Tongue (tissue), 2 donors: ENCODE measurements around the gene AAGAB. TPM values are rescaled to one million over a fixed set of nuclear protein-coding genes. Genes with fewer than 3 reads are reported as not detected.
"Not testable (repeated sequence)": the region's sequence is repeated elsewhere in the genome, so short reads cannot be mapped to it uniquely, and the experiment has no call there.

Source experiments
- DNase-seq: peaks from one replicate; pipeline ENCODE4 v3.0.0-alpha.2; 2015
- total RNA-seq: library from RNA; depleted of rRNA; stranded (reverse); fragments of >200 nt; gene quantifications from one replicate; pipeline ENCODE4 v1.2.3, GENCODE V29; 2014

The AAGAB gene
- total RNA-seq, 1 donor from 2014 or later = 21.2 TPM

DNA sequence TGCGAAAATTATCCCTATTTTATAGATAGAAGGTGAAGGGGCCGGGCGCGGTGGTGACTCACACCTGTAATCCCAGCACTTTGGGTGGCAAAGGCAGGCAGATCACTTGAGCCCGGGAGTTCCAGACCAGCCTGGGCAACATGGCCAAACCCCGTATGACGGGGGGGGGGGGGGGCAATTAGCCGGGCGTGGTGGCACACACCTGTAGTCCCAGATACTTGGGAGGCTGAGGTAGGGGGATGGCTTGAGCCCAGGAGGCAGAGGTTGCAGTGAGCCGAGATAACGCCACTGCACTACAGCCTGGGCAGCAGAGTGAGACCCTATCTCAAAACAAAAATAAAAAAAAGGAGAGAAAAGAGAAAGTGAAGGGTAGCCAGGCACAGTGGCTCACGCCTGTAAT, 1.4 kb downstream of the AAGAB start:
- no peak for DNase-seq

DNA sequence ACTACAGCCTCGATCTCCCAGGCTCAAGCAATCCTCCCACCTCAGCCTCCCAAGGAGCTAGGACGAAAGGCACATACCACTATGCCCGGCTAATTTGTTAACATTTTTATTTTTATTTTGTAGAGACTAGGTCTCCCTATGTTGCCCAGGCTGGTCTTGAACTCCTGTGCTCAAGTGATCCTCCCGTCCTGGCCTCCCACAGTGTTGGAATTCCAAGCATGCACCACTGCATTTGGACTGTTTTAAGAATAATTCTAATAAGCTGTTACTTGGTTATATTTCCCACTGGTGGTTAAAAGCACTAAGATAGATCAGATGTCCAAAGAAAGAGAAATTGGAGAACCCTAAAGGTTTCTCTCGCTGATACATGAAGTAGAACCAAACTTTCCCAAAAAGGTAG, 3.1 kb downstream of the AAGAB start:
- no peak for DNase-seq

DNA sequence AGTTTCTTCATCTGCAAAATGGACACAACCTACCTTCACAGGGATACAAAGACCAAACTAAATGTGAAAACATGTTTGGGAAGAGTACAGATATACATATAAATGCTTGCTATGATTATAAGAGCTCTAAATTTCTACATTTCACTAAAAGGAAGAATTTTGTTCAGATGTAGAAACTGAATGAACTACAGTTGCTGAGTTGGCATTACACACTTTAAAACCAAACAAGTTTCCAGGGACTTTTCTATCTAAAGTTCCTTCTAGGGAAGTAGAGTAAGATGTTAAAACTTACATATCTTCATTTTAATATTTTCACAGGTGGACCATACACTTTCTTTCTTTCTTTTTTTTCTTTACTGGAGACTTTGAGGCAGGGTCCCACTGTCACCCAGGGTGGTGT, 4.6 kb downstream of the AAGAB start:
- DNase-seq = no peak

DNA sequence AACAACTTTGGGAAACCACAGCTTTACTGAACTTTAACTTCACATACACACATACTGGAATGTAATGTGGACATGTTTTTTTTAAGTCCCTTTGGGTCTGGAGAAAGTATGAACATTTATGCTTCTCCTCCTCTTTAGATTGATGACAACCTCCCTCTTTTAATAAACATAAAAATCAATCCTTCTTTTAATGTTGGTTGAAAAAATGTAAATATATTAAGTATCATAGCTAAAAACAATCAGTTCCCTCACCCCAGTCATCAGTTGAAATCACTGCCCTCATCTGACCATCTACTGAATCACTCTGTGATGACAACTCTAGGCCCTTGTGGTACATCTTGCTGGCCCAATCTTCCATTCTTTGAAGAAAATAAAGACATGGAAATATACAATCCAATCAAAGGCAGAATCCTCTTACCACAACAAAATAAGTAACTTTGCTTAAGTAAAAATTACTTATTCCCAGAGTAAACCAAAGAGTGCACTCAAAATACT, 6.4 kb downstream of the AAGAB start:
- no peak for DNase-seq

DNA sequence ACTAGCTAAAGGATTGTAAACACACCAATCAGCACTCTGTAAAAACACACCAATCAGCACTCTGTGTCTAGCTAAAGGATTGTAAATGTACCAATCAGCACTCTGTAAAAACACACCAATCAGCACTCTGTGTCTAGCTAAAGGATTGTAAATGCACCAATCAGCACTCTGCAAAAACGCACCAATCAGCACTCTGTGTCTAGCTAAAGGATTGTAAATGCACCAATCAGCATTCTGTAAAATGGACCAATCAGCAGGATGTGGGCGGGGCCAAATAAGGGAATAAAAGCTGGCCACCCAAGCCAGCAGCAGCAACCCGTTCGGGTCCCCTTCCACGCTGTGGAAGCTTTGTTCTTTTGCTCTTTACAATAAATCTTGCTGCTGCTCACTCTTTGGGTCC, 7.9 kb downstream of the AAGAB start:
- not testable (repeated sequence) for DNase-seq

DNA sequence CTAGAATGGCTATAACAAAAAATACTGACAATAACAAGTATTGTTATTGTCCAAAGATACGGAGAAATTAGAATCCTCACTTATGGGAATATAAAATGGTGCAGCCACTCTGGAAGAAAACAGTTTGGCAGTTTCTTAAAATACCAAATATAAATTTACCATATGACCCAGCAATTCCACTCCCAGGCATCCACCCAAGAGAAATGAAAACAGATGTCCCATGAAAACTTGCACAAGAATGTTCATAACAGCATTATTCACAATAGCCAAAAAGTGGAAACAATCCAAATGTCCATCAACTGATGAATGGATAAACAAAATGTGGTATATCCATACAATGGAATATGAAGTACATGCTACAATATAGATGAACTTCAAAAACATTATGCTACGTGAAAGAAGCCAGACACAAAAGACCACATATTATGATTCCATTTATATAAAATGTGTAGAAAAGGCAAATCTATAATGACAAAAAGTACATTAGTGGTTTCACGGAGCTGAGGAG, 9.4 kb downstream of the AAGAB start:
- DNase-seq = peak; percentile 54

DNA sequence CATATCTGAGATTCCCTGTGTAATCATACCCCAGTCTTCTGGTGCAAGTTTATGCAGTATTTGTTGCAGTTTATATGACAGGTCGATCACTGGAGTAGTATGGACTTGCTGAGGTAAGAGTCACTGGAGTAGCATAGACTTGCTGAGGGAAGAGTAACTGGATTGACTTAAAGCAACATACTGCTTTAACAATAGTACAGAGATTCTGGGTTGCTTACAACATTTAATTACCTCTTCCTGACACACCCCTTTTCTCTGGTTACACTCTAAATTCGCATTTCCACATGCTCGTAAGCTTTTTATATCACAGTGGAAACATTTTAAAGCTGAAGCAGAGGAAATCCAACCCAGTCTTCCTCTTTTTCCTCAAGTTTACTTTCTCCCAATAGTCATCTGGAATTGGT, 11.8 kb downstream of the AAGAB start:
- peak; percentile 53 for DNase-seq

DNA sequence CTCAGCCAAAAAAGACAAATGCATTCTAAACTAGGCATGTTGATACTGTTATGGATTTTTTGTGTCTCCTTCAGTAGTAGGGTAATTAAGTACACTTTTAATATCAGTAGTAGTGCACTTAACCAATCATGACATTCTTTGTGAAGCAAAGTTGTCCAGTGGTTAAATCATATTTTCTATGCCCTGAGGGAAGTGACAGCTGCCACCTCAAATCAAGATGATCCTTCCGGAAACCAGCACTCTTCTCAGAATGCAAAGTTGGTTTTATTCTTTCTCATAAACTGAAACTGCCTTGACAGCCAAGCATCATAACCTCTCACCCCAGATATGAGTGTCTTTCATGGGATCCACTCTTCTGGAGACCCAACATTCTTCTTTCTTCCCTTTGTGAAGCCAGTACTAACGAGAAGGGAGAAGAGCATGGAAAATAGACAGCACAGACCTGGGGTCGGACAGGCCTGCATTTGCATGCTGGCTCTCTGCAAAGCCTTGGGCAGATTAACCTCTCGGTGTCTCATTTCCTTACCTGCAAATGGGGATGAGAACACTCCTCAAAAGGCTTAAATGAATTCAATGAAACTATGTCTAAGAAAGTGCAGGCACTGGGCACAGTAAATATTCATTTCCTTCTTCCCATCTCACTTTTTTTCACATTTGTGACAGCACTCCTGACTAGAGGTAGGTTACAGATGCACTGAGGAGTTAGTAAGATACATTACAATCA, 13.2 kb downstream of the AAGAB start:
- no peak for DNase-seq

DNA sequence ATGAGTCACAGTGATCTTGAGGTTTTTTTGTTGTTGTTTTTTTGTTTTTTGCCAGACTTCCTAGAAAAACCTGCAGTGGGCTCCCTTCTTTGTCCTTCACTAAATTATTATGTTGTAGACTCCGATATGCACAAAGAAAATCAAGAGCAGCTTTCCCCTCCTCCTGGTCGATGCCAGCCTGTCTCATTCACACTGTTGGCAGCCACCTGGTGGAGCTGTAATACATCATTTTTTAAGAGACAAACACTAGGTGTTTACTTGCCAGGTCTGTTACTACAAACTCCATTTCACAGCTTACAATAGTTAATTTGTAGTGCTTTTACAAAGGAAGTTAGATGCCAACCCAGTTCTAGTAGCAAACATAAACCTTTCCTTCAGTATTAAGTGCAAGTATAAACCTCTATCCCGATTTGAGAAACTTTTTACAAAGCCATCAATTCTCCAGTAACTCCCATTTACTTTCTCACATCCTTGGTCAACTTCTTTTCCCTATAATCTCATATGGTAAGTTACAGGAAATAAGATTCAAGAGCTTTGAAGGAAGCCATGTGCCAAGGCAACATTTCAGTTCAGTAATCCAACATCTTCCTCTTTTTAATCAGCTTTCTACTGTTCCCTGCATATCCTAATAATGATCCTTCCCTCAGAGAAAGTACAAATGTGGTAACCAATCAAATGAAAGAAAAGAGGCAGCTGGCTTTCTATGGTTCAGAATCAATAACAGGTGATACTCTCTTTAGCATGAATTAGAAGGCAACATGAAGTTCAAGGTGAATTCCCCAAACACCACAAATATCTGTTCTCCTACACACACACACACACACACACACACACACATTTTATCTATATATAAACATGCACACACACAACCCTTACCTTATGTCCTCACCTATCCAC, 14.0 kb downstream of the AAGAB start:
- peak; percentile 8 for DNase-seq

DNA sequence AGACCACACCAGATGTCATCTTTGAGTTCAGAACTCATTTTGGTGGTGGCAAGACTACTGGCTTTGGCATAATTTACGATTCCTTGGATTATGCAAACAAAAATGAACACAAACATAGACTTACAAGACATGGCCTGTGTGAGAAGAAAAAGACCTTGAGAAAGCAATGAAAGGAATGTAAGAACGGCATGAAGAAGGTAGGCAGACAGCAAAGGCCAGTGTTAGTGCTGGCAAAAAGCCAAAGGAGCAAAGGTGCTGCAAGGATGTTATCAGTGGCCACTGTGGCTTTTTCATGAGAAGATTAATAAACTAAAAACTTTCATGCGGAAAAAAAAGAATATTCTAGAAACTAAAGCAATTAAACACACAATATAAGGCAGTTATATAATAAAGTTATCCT, 21.9 kb downstream of the AAGAB start:
- no peak for DNase-seq

DNA sequence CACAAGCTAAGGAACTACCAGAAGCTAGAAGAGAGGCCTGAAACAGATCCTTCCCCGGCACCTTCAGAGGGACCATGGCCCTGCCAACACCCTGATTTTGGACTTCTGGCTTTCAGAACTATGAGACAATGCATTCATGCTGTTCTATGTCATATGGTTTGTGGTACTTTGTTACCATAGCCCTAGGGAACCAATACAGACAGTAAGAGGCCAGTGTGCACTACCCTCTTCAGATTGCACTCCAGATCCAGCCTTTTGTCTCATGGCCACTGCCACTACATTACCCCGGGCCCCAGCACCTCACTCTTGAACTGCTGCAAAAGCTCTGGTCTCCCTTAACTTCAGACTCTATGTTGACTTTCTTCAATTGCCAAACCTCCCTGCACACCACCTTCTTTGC, 24.0 kb downstream of the AAGAB start:
- no peak for DNase-seq

DNA sequence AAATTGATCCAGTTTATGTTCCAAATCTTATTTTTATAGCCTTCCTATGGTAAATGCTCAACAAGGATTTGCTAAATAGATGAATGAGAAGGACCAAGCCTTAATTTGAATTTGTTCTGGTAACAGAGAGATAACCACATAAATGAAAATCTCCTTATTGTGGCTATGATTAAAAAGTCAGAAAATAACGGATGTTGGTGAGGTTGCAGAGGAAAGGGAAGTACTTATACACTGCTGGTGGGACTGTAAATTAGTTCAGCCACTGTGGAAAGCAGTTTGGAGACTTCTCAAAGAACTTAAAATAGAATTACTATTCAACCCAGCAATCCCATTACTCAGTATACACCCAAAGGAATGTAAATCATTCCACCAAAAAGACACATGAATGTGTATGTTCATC, 26.2 kb downstream of the AAGAB start:
- no peak for DNase-seq

DNA sequence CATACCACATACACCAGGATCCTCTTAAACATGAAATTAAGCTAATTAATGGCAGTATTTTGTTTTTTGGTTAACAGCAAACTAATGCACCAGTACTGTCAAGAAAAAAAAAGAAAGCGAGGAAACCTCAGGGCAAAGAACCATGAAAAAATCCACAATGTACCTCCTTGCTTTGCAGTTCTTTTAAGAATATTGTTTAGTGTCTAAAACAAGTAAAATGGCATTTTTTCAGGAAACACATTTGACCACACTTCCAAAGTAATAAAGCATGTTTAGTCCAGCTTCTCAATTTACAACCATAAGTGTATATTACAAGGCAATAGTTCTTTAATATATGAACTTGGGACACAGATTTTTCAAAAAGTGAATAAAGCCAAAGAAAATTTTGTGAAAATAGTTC, 26.6 kb downstream of the AAGAB start:
- no peak for DNase-seq

DNA sequence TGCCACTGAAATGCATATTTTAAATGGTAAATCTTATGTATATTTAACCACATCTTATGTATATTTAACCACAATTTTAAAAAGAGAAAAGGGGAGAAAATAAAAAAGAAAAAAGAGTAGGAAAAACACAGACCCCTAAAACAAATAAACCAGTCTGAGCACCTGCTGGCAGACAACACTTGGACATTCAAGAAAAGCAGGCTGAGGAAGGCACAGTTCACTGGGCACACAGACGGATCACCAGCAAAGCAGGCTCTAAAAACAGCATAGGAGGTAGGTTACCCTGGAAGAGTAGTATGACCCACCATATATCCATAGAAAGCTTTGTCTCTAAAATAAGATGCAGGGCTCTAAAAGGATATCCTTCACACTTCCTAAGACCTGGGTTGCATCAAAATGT, 27.0 kb downstream of the AAGAB start:
- DNase-seq = no peak

DNA sequence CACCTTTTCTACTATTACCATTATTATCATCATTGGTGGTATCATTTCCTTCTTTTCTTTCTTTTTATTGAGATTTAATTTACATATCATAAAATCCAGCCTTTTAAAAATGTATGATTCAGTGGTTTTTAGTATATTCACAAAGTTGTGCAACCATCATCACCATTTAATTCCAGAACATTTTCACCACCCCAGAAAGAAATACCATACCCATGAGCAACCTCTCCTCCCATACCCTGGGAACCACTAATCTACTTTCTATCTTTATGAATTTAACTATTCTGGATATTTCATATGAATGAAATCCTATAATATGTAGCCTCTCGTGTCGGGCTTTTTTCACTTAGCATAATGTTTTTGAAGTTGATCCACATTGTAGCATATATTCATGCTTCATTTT, 29.1 kb downstream of the AAGAB start:
- no peak for DNase-seq

DNA sequence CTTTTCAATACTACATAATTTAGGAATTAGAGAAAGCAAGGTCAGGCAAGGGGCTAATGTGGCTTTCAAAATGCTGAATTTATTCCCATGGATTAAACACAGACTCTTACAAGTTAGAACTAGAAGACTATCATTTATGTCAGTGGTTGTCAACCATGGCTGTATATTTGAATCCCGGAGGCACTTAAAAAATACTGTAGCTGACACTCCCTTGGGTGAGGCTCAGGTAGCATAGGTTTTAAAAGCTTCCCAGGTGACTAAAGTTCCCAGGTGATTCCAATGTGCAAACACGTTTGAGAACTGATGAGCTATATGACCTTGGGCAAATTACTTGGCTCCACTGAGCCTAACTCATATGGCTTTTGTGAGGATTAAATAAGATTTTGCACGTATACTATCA, 29.6 kb downstream of the AAGAB start:
- DNase-seq = peak; percentile 48

DNA sequence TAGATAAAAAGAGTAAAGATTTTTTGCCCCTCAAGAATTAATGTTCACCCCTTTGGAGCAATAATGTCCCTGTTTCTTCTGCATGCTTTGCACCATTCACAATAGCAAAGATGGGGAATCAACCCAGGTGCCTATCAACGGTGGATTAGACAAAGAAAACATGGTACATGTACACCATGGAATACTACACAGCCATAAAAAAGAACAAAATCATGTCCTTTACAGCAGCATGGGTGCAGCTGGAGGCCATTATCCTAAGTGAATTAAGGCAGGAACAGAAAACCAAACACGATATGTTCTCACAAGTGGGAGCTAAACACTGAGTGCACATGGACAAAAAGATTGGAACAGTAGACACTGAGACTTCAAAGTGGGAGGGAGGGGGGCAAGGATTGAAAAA, 35.2 kb downstream of the AAGAB start:
- no peak for DNase-seq

DNA sequence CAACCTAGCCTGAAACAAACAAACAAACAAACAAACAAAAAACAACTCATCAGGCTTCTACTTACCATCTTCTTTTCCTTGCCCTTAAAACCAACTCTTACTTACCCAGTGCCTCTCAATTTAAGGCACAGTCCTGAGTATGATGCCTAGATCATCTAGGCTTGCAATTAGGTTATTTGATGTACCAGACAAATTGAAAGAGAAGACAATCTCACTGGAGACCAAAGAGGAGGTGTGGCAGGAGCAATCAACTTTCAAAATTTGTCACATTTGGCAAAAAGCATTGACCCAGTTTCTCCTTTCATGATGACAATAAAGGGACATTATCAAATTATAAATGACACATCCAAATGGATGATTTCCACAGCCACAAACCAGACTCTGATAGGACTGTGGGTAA, 36.0 kb downstream of the AAGAB start:
- no peak for DNase-seq

DNA sequence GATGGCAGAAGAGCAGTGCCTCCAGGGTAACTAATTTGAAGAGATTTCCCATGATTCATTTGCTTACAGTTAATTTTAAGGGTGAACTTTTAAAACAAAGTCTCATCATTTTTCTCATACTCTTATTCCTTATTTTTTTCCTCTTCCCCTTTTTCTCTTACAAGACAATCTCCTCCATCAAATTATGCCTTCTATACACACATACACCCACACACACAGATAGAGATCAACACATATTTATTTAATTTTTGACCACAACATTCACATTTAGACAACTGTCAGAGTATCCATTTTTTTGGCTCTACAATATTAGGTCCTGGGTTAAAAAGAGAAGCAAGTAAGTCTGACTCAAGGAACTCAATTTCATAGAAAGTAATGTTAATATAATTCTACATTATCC, 37.6 kb downstream of the AAGAB start:
- no peak for DNase-seq

DNA sequence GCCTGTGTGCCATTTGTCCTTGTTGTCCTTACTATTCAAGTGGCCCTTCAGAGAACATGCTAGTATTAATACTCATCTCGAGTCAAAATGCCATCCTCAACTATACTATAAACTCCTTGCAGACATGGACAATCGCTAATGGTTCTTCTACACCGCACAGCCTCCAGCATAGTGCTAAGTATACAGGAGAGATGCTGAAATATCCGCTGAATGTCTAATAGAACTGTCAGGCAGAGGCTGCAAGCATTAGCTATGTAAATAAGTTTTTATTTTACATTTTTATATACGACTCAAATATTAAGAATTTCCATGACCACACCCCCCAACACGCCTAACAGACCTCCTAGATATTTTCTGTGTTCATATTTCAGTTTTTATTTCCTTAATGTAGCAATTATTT, 39.4 kb downstream of the AAGAB start:
- DNase-seq = no peak

DNA sequence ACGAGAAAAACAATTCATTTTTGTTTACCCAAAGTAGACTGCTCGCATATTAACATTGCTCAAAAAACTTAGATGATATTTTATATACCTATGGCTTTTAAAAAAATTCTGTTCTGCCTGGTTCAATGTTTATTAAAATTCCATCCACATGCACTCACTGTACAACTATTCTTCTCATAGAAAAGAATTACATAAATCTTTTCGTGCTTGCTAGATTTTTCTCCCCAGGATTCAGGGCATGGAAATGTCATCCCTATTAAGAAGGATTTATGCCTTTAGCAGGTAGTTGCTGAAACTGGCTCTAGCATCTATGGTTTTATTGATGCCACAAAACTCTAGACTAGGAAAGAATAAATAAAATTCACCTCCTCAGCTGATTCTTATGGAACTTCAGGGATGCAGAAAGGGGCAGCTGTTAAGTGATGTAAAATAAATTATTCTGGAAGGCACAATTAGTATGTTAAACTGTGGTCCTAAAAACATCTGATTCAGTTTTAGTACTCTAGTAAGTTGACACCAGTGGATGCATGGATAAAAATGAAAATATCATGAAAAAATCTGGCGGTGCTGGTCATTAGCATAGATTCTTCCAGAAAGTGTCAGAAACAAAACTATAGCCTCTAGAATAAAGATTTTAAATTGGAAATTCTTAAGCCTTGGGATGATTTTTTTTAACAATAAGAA, 41.6 kb downstream of the AAGAB start:
- no peak for DNase-seq

DNA sequence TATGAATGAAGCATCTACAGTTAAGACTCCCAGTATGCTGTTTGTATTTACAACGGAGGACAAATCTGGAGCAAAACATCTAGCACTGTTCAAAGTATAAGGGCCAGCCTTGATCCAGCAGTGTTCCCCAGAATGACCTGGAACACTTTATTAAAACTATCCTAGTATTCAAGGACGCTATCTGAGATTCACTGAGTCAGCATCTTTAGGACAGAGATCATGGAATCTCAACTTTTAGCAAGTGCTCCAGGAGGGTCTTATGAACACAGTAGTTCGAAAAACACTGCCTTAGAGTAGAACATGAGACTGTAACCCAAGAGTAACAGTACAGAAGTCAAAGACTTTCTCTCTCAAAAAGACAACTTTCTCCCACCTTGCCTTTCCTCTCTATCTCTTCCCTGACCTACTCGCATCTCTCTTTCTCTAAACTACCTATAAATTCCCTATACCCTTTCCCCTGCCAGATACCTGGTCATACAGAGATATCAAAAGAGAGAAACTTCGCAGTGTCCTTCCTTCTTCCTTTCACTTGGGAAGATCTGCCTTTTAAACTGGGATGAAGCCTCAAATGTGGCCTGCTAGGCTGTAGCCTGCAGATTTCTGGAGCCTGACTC, 43.8 kb downstream of the AAGAB start:
- DNase-seq = no peak
